NCI-H460 (cell line): ENCODE results near the gene TMSB4X. TPM values are rescaled to one million over a fixed set of nuclear protein-coding genes. Genes with fewer than 3 reads are reported as not detected.
"Not testable (repeated sequence)": the region's sequence is repeated elsewhere in the genome, so short reads cannot be mapped to it uniquely, and the experiment has no call there.

Experiments used
- DNase-seq: peaks from one replicate; pipeline ENCODE4 v3.0.0-alpha.2; 2016; ENCODE audit warnings: low read depth; ENCODE audit errors: extremely low read depth
- total RNA-seq: library from RNA; depleted of rRNA; stranded (reverse); fragments of >200 nt; shearing (Covaris generic); gene quantifications from 2 replicates; pipeline ENCODE4 v1.2.3, GENCODE V29; 2014

The TMSB4X gene
- total RNA-seq, 1 experiment from 2014 or later = 1,028 TPM

DNA sequence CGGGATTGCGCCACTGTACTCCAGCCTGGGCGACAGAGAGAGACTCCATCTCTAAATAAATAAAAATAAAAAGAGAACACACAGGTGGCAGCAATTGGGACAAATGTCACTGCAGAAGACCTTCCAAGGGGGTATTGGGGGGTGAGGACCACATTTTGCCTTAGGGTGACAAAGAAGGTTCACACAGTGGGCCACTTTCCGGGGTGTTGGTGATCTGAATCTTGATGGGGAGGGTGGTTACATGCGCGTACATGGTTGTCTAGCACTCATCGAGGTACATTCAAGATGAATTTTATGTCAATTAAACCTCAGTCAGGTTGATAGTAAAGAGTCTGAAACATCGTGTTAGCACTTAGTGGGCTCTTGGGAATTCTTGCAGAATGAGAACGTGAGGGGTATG is 20.5 kb upstream of the TMSB4X start:
- no peak for DNase-seq

DNA sequence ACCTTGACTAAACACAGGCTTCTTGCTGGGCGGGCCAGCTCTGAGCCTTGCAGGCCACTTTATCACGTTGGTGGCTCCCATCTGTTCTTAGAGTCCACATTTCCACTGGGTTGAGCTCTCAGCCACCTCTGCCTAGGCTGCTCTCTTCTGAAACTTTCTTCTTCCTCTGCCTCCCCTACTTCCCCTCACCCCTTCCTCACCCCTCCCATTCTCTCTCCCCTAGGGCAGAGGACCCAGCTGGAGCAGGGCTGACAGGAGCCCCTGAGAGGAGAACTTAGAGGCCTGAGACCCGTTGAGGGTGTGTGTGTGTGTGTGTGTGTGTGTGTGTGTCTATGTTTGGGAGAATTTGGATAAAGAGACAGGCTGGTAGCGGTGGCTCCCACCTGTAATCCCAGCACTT is 19.9 kb upstream of the TMSB4X start:
- no peak for DNase-seq

DNA sequence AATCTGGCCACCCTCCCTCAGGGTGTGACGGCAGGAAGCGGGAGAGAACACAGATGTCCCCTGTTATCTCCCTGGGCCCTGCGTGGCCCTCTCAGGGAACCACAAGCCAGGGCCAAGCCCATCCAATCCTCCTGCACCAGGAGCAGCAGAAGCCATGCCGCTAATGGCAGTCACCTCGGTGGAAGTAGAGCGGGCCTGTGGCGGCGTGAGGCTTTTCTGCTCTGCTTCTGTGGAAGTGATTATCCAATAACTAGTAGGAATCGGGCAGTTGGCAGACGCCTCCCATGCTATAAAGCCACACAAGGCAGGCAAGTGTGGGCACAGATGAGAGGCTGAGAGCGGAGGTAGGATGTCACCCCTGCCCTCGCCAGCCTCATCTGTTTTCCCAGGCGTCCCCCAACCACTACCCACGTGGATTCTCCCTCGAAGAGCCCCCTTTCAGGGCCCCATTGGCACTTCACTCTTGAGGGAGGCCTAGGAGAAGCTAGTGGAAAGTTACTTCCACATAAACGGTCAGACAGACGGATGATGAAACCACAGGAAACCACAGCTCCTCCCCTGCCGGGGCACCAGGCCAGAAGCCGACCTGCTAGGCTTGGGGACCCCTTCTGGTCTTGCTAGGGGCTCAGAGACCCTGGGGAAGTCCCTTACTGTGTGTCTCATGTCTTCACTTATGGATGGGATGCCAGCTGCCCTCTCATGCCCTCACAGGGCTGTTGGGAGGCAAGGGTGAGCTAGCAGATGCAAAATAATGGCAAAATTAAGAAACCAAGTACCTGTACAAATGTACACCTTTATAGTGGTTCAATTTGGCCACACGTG is 18.8 kb upstream of the TMSB4X start:
- peak; percentile 78 for DNase-seq

DNA sequence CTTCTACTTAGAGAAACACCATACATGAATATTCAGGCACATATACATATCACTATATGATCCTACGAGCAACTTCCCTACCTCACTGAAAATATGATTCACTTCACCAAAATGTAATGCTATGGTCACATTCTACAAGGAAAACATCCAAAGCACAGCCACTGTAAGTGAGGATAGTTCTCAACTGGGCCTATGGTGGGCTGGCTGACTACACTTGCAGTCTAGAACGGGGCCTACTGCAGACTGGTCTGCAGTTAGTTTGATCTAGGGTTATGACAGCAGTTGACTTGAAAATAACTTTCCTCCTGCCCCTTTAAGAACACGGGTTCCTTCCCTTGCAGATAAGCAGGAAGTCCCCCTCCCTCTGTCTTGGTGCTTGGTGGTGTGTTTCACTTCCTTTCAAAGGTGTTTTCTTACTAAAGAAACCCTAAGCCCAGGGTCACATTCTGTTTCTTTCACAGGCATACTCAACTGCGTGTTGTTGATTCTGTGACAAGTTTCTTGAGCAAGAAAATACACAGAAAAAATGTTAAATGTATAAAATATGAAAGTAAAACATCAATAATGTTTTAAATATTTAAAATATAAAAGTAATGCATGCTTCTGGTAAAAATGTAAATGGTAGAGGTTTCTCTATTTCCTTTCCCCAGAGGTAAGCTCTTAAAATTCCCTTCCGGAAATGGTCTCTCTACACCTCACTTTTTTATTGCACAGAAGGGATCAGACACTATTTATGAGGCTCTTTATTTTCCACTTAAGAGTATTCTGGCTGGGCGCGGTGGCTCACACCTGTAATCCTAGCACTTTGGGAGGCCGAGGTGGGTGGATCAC is 18.0 kb upstream of the TMSB4X start:
- no peak for DNase-seq

DNA sequence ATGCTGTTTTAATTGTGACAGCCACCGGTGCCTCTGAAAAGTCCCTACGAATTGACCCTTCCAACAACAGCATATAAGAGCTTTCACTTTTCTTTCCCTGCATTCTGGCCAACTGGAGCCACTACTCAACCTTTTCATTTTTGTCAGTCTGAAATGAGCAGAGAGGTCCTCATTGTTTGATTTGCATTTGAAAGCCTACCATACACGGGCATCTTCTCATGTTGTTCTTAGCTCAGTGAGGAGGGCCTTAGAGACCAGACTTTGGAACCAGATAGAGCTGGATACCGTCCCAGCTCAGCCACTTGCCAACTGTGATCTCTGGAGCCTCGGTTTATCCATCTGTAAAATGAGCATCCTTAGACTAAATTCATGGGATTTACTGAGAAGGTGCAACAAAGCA is 16.9 kb upstream of the TMSB4X start:
- DNase-seq = no peak

DNA sequence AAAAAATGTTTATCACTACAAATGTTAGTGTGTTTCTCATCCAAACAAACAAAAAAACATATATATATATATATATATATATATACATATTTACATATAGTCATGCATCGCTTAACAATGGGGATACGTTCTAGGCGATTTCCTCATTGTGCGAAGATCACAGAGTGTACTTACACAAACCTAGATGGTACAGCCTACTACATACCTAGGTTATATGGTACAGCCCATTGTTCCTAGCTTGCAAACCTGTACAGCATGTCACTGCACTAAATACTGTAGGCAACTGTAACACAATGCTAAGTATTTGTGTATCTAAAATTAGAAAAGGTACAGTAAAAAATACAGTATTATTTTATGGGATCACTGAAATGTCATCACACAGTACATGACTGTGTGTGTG is 16.4 kb upstream of the TMSB4X start:
- no peak for DNase-seq

DNA sequence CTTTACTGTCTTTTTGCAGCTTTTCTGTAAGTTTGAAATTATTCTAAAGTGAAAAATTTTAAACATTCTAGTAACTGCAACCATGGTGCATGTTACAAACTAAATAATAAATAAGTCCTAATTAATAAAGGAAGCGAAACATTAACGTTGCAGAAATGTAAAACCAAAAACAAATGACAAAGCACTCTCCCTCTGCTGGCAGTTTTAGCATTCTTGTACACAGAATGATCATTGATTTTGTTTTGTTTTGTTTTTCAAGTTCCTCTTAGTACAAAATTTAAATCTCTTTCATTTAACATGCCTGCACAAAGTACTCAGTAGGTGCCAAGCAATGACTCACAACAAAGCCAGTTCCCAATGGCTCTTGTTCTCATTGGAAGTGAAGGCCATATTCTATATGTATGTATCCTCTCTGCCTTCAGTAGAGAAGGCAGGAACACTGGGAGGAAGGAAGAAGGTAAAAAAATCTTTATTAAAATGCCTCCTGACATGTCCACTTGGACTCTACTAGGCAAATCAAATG is 13.7 kb upstream of the TMSB4X start:
- no peak for DNase-seq

DNA sequence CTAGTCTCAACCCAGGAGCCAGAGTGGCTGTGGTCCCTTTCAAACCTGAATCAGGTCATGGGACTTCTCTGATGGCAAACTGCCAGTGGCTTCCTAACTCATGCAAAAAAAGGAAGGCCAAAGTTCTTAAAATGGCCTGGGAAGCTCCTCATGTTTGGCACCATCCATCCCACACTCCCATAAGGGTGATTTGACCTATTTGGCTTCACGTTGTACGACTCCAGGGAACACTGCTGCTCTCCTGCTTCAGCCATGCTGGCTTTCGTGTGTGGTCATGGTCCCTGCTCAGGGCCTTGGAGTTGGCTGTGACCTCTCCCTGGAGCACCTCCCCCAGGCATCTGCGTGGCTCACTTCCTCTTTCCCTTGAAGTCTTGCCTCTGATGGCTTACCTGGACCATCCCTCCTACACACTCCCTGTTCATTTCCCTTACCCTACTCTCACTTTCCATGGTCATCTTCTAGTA is 12.8 kb upstream of the TMSB4X start:
- no peak for DNase-seq

DNA sequence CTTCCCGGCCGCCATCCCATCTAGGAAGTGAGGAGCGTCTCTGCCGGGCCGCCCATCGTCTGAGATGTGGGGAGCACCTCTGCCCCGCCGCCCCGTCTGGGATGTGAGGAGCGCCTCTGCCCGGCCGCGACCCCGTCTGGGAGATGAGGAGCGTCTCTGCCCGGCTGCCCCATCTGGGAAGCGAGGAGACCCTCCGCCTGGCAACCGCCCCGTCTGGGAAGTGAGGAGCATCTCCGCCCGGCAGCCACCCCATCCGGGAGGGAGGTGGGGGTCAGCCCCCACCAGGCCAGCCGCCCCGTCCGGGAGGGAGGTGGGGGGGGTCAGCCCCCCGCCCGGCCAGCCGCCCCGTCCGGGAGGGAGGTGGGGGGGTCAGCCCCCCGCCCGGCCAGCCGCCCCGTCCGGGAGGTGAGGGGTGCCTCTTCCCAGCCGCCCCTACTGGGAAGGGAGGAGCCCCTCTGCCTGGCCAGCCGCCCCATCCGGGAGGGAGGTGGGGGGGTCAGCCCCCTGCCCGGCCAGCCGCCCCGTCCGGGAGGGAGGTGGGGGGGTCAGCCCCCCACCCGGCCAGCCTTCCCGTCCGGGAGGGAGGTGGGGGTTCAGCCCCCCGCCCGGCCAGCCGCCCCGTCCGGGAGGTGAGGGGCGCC is 11.6 kb upstream of the TMSB4X start:
- not testable (repeated sequence) for DNase-seq

DNA sequence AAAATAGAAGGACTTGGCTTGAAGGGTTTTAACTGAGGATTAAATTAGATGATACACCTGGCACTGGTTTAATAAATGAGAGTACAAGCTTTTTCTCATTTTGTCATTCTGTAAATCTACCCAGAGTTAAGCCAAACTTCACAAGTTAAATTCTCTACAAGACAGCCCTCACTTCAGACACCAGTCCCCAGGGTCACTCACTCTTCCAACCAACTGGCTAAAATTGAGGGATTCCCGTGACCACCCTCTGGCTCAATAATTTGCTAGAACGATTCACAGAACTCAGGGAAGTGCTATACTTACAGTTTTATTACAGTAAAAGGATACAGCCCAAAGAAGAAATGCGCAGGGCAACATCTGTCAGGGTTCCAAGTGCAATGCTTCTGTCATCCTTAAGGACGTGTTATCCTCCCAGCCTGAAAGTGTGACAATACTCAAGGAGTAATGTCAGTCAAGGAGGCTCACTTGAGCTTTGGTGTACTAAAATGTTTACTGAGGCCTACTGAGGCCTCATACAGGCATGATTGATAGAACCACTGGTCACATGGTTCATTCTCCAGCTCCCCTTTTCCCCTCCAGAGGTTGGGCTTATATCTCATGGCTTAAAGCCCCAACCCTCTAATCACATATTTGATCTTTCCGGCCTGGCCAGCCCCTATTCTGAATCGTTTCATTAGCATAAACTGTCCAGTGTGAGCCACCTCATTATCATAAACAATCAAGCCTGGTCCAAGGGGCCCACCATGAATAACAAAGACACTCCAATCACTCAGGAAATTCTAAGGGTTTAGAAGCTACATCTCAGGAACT is 9.6 kb upstream of the TMSB4X start:
- no peak for DNase-seq

DNA sequence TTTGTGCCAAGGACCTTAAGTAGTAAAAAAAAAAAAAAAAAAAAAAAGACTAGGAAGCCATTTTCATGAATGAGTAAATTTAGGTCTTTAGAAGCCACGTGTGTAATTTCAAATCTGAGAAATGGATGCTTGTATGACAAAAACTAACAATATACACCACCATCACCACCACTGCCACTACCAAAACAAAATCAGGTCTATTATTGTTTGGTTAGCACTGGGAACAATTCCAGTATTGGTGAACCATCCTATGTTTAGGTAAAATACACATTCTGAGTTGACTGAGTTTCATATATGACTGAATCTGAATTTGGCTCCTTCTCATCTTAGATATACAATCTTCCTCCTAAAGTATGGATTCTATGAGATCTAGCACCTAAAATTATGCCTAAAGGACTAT is 8.8 kb upstream of the TMSB4X start:
- DNase-seq = no peak

DNA sequence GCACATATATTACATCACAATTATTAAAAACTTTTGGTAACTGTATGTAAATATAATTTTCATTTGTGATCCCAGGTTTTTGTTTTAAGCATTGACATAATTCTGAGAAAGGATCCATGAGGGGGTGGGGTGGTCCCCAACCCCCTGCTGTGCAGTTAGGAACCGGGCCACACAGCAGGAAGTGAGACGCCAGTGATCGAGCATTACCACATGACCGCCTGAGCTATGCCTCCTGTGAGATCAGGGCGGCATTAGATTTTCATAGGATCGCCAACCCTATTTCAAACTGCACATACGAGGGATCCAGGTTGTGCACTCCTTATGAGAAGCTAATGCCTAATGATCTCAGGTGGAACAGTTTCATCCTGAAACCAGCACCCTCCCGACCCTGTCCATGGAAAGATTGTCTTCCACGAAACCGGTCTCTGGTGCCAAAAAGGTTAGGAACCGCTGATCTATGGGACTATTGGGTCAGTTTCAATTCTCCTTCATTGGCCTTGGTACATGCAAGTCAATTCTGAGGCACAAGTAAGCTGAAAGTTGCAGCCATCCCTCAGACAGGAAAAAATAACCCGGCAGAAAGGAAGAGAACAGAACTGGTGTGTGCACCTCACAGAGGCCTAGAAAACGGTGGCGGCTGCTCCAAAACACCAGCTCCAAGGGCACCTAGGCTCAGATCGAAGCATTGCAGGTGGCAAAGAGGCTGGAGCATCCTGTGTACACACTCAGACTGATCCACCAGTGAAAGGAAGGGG is 7.0 kb upstream of the TMSB4X start:
- DNase-seq = no peak

DNA sequence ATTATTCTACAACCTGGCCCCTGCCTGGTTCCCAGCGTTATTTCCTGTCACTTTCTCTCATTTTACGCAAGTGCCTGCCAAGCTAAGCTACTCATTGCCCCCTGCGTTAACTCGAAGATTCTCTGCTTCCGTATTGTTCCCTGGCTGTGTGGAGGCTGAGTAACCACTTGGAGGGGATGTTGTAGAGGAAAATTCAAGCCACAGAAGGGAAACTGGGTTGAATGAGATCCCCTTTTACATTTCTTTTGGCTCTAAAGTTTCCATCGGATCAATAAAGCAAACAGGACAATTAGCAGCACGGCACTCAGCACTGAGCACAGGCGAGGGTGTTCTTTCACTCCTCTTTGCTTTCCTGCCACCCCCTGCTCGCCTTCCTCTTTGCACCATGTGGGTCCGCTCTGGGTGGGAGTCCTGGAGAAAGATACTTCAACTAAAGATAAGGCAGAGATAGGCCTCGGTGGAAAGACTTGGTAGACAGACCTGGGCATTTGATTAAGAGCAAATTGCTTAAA is 4.2 kb upstream of the TMSB4X start:
- no peak for DNase-seq

DNA sequence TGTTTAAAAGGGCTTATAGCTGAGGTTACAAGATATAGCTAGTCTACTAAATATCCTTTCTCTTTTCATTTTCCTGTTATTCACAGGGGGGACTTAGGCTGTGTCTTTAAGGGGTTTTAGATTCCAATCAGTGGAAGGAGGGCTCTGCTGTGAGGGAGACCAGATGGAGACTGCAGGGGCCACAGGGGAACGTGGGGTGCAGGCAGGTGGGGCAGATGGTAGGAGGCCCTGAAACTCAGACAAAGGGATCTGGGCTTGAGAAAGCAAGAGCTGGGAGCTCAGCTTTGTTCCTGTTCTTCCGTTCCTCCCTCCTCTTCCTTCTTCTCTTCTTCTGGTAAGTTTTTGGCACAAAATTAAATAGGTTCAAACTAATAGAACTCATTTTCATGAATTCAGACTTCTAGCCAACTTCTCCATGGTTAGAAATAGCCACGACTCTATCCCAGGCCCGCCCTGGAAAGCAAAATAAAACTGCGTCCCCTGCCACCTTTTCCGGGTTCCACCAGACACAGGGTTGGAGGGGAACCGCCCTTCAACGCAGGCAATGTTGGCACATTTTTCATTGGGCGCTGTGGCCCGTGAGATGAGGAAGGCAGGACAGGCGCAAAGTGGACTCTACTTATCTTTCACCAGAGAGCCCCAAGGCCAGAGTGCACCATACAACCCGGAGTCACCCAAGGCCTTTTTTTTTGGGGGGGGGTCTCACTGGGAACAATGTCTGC is 3.5 kb upstream of the TMSB4X start:
- DNase-seq = no peak

DNA sequence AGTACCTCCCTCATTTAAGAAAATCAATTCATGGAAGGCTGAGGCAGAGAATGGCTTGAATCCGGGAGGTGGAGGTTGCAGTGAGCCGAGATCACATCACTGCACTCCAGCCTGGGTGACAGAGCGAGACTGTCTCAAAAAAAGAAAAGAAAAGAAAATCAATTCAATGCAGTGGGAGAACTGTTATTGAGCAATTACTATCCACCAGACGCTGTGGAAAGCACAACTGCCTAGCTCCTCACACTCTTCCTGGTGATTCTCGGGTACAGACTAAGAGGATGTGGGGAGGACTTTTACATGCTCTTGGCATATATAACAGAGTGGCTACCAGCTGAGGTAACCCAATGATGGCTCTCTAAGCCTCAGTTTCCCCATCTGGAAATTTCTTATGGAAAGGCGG is 2.7 kb upstream of the TMSB4X start:
- DNase-seq = no peak

DNA sequence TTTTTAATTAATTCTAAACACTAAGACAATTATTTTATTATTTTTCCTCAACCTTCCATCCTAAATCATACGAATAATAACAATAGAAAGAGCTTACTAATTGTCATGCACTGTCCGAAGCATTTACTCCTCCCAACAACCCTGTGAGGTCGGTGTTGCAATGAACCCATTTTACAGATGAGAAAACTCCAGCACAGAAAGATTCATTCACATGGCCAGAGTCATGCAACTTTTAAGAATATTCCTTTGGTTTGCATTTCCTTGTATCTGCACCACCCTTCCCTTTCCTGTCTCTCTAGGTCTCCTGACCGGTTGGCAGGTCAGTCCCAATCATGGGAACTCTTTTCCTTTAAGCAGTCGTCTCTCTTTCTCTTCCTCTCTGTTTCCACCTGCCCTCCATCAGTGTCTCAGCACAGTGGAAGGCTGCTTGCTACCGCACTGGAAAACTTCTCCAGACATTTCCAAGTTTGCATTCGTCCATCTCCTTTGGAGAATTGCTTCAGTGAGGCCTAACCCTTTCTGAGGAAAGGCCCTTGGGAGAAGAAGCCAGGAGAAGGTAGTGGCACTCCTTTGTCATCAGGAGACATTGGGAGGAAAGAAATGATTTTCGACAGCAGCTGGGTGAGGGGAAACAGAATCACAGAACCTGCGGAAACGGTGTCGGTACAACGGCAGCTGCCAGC is 1.9 kb upstream of the TMSB4X start:
- DNase-seq = no peak

DNA sequence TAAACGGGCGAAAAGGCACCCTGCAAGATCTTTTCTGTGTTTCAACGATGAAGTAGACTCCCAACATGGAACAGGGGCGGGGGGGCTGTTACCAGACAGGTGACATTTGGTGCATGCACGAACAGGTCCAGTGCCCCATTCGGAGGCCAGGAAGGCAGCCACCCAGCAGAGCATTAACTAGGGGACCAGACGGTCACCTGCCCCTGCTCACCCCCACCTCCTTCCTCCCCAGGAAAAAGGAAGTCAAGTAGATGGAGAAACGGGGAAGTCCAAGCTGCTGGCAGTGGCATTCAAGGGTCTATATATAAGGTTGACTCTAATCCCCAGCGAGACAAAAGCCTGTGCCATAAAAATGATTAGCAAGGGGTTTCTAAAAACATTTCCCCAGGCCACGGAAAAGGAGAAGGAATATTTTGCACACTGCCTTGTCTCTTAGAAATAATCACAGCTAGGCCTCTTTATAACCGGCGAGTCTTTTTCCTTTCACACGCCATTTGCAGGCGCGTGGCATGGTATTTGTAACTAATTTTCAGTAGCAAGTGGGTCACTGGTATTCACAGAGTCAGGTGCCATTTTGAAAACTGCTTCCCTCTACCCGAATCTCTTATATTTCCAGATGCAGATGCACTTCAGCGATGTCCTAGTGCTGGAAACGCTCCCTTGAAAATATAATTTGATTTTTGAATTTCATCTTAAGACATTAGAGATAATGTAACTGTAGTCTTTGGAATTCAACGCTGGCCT is 1.2 kb upstream of the TMSB4X start:
- no peak for DNase-seq
